Fibroblast of lung (primary cell): ENCODE measurements around the gene FBRSL1. TPM values are rescaled to one million over a fixed set of nuclear protein-coding genes. Genes with fewer than 3 reads are reported as not detected.

Experiments used
- DNase-seq, 2 donors: peaks; one replicate each; pipeline versions ENCODE4 v3.0.0 to v3.0.0-alpha.2; 2010; ENCODE audit warnings: low read depth in 2 of 2
- H2AFZ ChIP-seq: 2 replicates; pipeline ENCODE4 v1.5.1; 2012; ENCODE audit warnings: low read length, control low read depth, inconsistent platforms
- H3K27ac ChIP-seq: 2 replicates; pipeline ENCODE4 v1.5.1; 2011; ENCODE audit warnings: low read length, control low read depth; ENCODE audit not compliant: insufficient read depth
- H3K27me3 ChIP-seq: 2 replicates; pipeline ENCODE4 v1.5.1; 2011; ENCODE audit warnings: mild to moderate bottlenecking, low read length; ENCODE audit not compliant: control insufficient read depth, insufficient read depth
- H3K36me3 ChIP-seq: 2 replicates; pipeline ENCODE4 v1.5.1; 2011; ENCODE audit warnings: low read length; ENCODE audit not compliant: control insufficient read depth, insufficient read depth
- H3K4me1 ChIP-seq: 2 replicates; pipeline ENCODE4 v1.5.1; 2011; ENCODE audit warnings: low read length; ENCODE audit not compliant: control insufficient read depth, insufficient read depth; ENCODE audit errors: extremely low read depth
- H3K4me2 ChIP-seq: 2 replicates; pipeline ENCODE4 v1.5.1; 2011; ENCODE audit warnings: low read length, control low read depth; ENCODE audit not compliant: insufficient read depth; ENCODE audit errors: extremely low read depth
- H3K4me3 ChIP-seq, 4 experiments: fragments of 200-600 bp in 1 of 4; sonication (generic) in 1 of 4; replicated peaks in 1 of 4; 2 replicates each; pipeline ENCODE4 v1.5.1; 2011 to 2016; ENCODE audit warnings: low read length in 4 of 4, low read depth in 3 of 4, mild to moderate bottlenecking in 3 of 4, control low read depth in 2 of 4, inconsistent platforms in 1 of 4, mixed read lengths in 1 of 4; ENCODE audit not compliant: insufficient read depth in 1 of 4; ENCODE audit errors: control extremely low read depth in 1 of 4
- H3K79me2 ChIP-seq: 2 replicates; pipeline ENCODE4 v1.5.1; 2012; ENCODE audit warnings: mild to moderate bottlenecking, low read length, inconsistent platforms; ENCODE audit not compliant: control insufficient read depth, insufficient read depth
- H3K9ac ChIP-seq: 2 replicates; pipeline ENCODE4 v1.5.1; 2011; ENCODE audit warnings: mild to moderate bottlenecking, low read length, control low read depth; ENCODE audit not compliant: insufficient read depth
- H3K9me3 ChIP-seq: 2 replicates; pipeline ENCODE4 v1.5.1; 2012; ENCODE audit warnings: low read depth, low read length; ENCODE audit not compliant: control insufficient read depth, insufficient read depth
- H4K20me1 ChIP-seq: 2 replicates; pipeline ENCODE4 v1.5.1; 2011; ENCODE audit warnings: low read length; ENCODE audit not compliant: control insufficient read depth, insufficient read depth; ENCODE audit errors: extremely low read depth
- CTCF ChIP-seq, 2 donors: IDR thresholded peaks in 1 of 2; conservative IDR thresholded peaks in 1 of 2; 1 replicate in 1 of 2; 2 replicates in 1 of 2; pipeline ENCODE4 v1.5.1; 2011 to 2012; ENCODE audit warnings: low read length in 2 of 2, control low read depth in 1 of 2, inconsistent platforms in 1 of 2, low read depth in 1 of 2, mild to moderate bottlenecking in 1 of 2
- EZH2 ChIP-seq: IDR thresholded peaks from 2 replicates; pipeline ENCODE4 v1.5.1; 2012; ENCODE audit warnings: low read length, control low read depth, mild to moderate bottlenecking; ENCODE audit errors: missing control alignments
- polyA plus RNA-seq, 2 donors: library from polyadenylated mRNA; depleted of rRNA in 1 of 2; stranded (reverse) in 1 of 2; unstranded in 1 of 2; fragments of >200 nt; gene quantifications; 2 replicates each; pipeline ENCODE4 v1.2.1, GENCODE V29; 2011 to 2012; ENCODE audit warnings: missing spikeins in 1 of 2
- total RNA-seq: library from RNA; depleted of rRNA; stranded (reverse); fragments of >200 nt; gene quantifications from 2 replicates; pipeline ENCODE4 v1.2.1, GENCODE V29; 2014

The FBRSL1 gene
- total and polyA plus RNA-seq, 2 donors (not counting 1 experiment from before 2014, with no cell fraction given) = 1.4 to 1.8 TPM

- H2AFZ ChIP-seq = no peak overlapping the region
- TF ChIP-seq CTCF (conservative IDR thresholded peaks at IDR 0.05 in 1 of 2, IDR thresholded peaks at IDR 0.05 in 1 of 2; ENCODE audit: low read depth in 1 of 2, low read length in 2 of 2) (no peak), EZH2 (no peak)
- no peaks in the 10 kb centered on the region for H3K4me1 ChIP-seq
- no peak for DNase-seq
- H3K36me3 ChIP-seq = no peaks in the 10 kb centered on the region
- no peak overlapping the region for H3K27ac ChIP-seq
- no peak overlapping the region for H3K4me2 ChIP-seq
- no peak overlapping the region for H3K4me3 ChIP-seq
- no peaks in the 10 kb centered on the region for H3K9me3 ChIP-seq
- H3K9ac ChIP-seq = no peak overlapping the region
- no peaks in the 10 kb centered on the region for H4K20me1 ChIP-seq
- no peaks in the 10 kb centered on the region for H3K27me3 ChIP-seq
- H3K79me2 ChIP-seq = no peaks in the 10 kb centered on the region
These were observed 57.3 kb downstream of the FBRSL1 start for GRCh38 chr12:132547205-132547740.

- TF ChIP-seq CTCF (conservative IDR thresholded peaks at IDR 0.05 in 1 of 2, IDR thresholded peaks at IDR 0.05 in 1 of 2; ENCODE audit: low read depth in 1 of 2, low read length in 2 of 2) = no peak
- no peak for TF ChIP-seq EZH2
- H3K27ac ChIP-seq = no peak overlapping the region
- no peak overlapping the region for H3K4me2 ChIP-seq
- no peaks in the 10 kb centered on the region for H4K20me1 ChIP-seq
- H3K27me3 ChIP-seq = no peaks in the 10 kb centered on the region
- H3K9ac ChIP-seq = no peak overlapping the region
- H3K4me1 ChIP-seq = no peaks in the 10 kb centered on the region
- H3K79me2 ChIP-seq = no peaks in the 10 kb centered on the region
- H3K4me3 ChIP-seq = no peak overlapping the region
- no peaks in the 10 kb centered on the region for H3K36me3 ChIP-seq
- DNase-seq = no peak
- H3K9me3 ChIP-seq = no peaks in the 10 kb centered on the region
- H2AFZ ChIP-seq = no peak overlapping the region
These were observed 58.6 kb downstream of the FBRSL1 start for GRCh38 chr12:132548430-132549058.

- Histone ChIP-seq H2AFZ (no peak overlapping the region), H4K20me1 (no peaks in the 10 kb centered on the region), H3K9ac (no peak overlapping the region), H3K4me3 (no peak overlapping the region), H3K27me3 (no peaks in the 10 kb centered on the region), H3K36me3 (no peaks in the 10 kb centered on the region), H3K79me2 (no peaks in the 10 kb centered on the region), H3K4me1 (no peaks in the 10 kb centered on the region), H3K9me3 (no peaks in the 10 kb centered on the region), H3K4me2 (no peak overlapping the region), H3K27ac (no peak overlapping the region)
- TF ChIP-seq EZH2 (no peak), CTCF (conservative IDR thresholded peaks at IDR 0.05 in 1 of 2, IDR thresholded peaks at IDR 0.05 in 1 of 2; ENCODE audit: low read depth in 1 of 2, low read length in 2 of 2) (no peak)
- no peak for DNase-seq
These were observed 59.1 kb downstream of the FBRSL1 start for GRCh38 chr12:132549059-132549458.
